Activated naive CD4-positive, alpha-beta T cell treated with anti-CD3 and anti-CD28 coated beads, Interleukin-2, amount 50 U/mL, for 72 hours (primary cell): Measurements from ENCODE around the gene FGFR2. TPM values are rescaled to one million over a fixed set of nuclear protein-coding genes. Genes with fewer than 3 reads are reported as not detected.
"Not testable (repeated sequence)": the region's sequence is repeated elsewhere in the genome, so short reads cannot be mapped to it uniquely, and the experiment has no call there.

Experiments
- ATAC-seq, 2 donors: fragments of 150-1000 bp; cut with Tn5 transposase; 2 replicates each; pipeline ENCODE4 v1.10.0; 2021; ENCODE audit warnings: mild to moderate bottlenecking in 2 of 2, moderate library complexity in 2 of 2
- DNase-seq, 2 donors: peaks; one replicate each; pipeline ENCODE4 v3.0.0; 2021 to 2022; ENCODE audit warnings: low spot score in 2 of 2
- H3K27ac Mint-ChIP-seq, 2 donors: one replicate each; pipeline ENCODE4 v1.8.0; 2022; ENCODE audit warnings: mild to moderate bottlenecking in 2 of 2, mixed read lengths in 2 of 2
- H3K36me3 Mint-ChIP-seq, 2 donors: one replicate each; pipeline ENCODE4 v1.8.0; 2022; ENCODE audit warnings: mixed read lengths in 2 of 2
- H3K9me3 Mint-ChIP-seq, 2 donors: one replicate each; pipeline ENCODE4 v1.8.0; 2022; ENCODE audit warnings: mixed read lengths in 2 of 2
- total RNA-seq, 2 donors: library from RNA; stranded (reverse); gene quantifications; one replicate each; pipeline ENCODE4 v1.2.3, GENCODE V29; 2022

Gene FGFR2
- total RNA-seq, 2 donors from 2014 or later, result not detected

DNA sequence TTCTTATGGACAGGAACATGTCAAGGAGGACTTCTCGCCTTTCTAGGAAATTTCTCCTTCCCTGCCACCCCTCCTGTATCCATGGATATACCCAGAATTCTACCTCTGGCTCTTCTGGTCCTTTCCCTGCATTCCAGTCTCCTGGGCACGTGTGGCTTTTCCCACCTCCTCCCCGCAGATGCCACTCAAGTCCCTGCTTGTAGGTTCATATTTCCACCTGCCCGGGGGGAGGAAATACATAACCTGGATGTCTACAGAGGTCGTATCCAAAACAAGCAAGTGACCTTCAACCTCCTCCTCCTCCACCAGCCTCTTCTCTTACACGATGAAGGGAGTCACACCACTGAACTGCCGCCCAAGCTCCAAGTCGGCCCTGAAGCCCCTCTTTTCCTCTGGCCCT is 20.7 kb downstream of the FGFR2 start:
- no peak for ATAC-seq
- Mint-ChIP-seq H3K9me3 (no peaks in the 10 kb centered on the region), H3K27ac (no peak overlapping the region)

DNA sequence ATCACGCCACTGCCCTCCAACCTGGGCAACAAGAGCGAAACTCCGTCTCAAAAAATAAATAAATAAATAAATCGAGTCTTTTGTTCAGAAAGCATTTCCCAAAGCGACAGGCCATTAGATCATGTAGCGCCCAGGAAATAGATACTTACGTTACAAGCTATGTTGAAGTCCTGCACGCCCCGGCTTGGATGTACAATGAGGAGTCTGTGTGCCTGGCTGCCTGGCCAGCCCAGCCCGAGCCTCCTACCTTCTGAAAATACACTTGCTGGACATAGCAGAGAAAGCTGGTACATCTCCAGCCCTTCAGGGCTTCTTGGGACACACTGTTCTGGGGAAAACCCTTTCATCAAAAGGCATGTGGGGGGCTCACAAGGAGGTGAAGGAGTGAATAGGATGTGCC is 22.1 kb downstream of the FGFR2 start:
- Mint-ChIP-seq H3K27ac (no peak overlapping the region), H3K9me3 (no peaks in the 10 kb centered on the region), H3K36me3 (no peaks in the 10 kb centered on the region)
- DNase-seq, result no peak
- no peak for ATAC-seq

More for the DNA sequence above, 20.7 kb downstream of the FGFR2 start:
- DNase-seq, result no peak
- H3K36me3 Mint-ChIP-seq, result no peaks in the 10 kb centered on the region

DNA sequence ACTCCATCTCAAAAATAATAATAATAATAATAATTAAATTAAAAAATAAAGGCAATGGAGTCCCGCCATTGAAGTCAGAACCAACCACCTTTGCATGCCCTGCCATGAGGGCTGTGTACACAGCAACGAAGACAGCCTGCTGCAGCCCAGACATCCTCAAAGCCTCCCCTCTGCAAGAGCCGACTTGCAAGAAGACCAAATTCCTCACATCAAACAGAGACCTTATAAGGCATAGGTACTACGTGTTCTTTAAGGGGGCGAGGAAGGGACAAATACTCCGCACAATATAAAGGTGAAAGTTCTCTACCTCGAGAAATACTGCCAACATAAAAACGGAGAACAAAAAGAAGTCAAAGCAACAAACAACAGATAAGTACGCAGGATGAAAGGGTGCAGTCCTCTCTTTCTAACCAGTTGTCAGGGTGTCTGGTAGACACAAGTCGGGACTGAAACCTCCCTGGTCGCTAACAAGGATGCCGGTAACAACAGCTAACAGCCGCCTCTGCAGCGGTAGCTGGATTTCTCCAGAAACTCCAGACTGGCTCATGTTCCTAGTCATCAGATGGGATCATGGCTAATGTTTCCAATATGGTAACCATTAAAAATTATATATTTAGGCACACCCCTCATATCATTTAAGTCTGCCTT is 23.6 kb downstream of the FGFR2 start:
- no peaks in the 10 kb centered on the region for H3K36me3 Mint-ChIP-seq
- H3K27ac Mint-ChIP-seq, result no peak overlapping the region
- ATAC-seq (no peak), DNase-seq (no peak)
- H3K9me3 Mint-ChIP-seq, result peaks cover 0 to 2% of the 10 kb centered on the region in 2 donors

DNA sequence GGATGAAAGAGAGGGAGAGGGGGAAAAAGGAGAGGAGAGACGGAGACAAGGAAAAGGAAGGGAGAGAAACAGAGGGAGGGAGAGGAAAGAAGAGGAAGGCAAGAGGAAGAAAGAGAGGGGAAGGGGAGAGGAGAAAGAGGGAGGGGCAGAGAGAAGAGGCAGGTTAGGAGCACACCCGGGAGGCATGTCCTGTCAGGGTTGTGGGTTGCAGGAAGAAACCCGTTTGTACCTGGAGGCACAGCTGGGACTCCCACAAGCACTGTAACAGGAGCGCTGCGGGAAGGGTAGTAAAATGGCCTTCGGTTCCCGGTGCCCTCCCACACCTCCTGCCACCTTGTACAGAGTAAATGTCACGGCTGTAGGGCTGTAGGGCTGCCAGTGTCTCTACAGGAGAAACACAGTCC is 24.7 kb downstream of the FGFR2 start:
- no peak for ATAC-seq
- Mint-ChIP-seq H3K36me3 (no peaks in the 10 kb centered on the region), H3K27ac (no peak overlapping the region), H3K9me3 (peaks cover 0 to 3% of the 10 kb centered on the region in 2 donors)
- no peak for DNase-seq

DNA sequence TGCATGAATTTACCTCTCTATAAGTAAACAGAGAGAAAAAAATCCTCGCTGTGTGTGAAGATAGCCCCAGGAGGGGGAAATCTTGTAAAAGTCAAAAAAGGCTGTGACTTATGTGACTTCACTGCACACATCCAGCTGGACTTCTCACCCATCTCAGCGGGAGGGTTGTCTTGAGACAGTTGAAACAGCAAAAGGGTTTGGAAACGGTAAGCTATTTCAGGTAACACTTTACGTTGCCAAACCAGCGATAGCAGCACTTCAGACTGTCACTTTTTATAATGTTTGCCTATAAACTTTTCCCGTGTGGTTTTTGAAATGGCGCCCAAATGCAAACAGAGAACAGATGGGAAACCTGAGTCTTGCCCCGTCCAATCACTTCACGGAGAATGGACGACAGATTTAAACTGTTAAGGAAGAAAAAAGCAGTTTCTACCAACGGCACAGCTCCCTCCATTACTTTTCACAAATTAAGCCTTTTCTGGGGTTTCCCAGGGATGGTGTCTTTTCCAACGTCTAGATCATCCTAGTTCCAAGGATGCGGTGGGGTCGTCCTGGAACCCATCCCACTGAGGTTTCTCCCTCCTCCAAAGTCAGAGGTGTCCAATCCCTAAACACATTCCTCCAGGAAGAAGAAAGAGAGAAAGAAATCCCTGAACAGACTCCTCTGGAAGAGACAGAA is 25.2 kb downstream of the FGFR2 start:
- Mint-ChIP-seq H3K9me3 (peaks cover 0 to 3% of the 10 kb centered on the region in 2 donors), H3K27ac (no peak overlapping the region)
- ATAC-seq, result no peak

DNA sequence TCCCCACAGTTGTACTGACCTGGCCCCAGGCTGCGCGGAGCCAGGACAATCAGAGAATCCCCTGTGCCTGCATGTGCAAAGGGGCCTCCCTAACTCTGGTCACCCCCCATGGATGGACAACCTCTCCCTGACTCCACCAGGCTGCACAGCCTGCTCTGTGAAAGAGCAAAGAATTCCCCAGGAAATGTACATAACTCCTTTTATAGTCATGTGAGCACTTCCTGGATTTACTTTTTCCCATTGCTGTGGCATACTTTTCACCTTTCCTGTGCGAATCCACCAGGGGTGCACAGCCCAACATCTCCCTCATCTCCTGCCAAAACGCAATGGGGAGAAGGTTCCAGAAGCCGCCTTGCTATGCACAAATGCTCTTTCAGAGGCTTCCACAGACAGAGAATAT is 27.9 kb downstream of the FGFR2 start:
- Mint-ChIP-seq H3K27ac (no peak overlapping the region), H3K36me3 (no peaks in the 10 kb centered on the region)

More for the DNA sequence above, 25.2 kb downstream of the FGFR2 start:
- H3K36me3 Mint-ChIP-seq, result no peaks in the 10 kb centered on the region
- DNase-seq, result no peak

DNA sequence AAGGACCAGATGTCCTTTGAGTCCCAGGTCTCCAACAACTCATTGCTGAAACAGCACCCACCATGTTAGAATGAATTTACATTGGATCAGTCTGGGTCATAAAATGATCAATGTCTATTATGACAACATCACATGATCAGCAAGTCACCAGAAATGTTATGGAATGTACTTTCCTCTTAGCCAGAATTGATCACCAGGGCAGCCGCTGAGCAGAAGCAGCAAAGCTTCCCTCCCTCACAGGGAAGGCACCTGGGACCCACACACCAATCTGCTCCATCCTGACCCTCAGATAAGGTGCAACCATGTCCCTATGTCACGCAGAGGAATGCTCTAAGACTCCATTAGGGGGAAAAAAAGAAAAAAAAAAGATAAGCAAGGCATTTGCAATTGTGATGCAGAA is 30.0 kb downstream of the FGFR2 start:
- ATAC-seq (no peak), DNase-seq (no peak)
- peaks cover 0 to 9% of the 10 kb centered on the region in 2 donors for H3K9me3 Mint-ChIP-seq
- no peaks in the 10 kb centered on the region for H3K36me3 Mint-ChIP-seq
- no peak overlapping the region for H3K27ac Mint-ChIP-seq

More for the DNA sequence above, 27.9 kb downstream of the FGFR2 start:
- ATAC-seq (no peak), DNase-seq (no peak)
- peaks cover 0 to 8% of the 10 kb centered on the region in 2 donors for H3K9me3 Mint-ChIP-seq

DNA sequence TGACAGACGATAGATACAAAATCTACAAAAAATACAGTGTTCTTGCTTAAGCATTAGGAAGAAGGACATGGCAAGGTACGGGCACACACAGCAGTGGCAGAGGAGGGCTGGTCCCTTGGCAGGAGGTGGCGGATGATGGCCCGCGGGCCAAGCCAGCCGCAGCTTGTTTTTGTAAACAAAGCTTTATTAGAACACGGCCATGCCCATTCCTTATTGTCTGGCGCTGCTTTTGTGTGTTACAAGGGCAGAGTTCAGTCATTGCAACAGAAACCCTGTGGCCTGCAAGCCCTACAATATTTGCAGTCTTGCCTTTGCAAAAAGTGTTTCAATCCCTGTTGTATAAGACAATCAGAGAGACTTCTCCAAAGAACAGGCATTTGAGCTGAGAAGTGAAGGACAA is 30.7 kb downstream of the FGFR2 start:
- peaks cover 0 to 9% of the 10 kb centered on the region in 2 donors for H3K9me3 Mint-ChIP-seq
- no peaks in the 10 kb centered on the region for H3K36me3 Mint-ChIP-seq
- ATAC-seq (no peak), DNase-seq (no peak)
- H3K27ac Mint-ChIP-seq, result no peak overlapping the region

DNA sequence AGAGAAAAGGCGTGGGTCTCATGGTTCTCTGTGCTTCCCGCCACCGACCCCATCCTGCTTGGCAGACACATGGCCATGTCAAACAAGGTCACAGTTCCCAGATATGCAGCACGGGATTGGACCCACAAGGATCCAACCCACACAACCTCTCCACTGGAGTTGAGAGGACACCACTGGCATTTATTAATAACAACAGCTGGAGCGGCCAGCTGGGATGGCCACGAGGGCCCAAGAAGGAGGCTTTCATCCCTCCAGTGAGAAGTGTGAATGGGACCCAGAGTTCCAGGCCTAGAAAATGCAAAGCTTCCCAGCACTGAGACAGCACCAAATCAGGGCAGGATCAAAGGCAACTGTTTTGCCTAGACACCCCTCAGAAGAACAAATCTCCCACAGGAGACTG is 31.5 kb downstream of the FGFR2 start:
- no peaks in the 10 kb centered on the region for H3K36me3 Mint-ChIP-seq
- peaks cover 0 to 9% of the 10 kb centered on the region in 2 donors for H3K9me3 Mint-ChIP-seq
- H3K27ac Mint-ChIP-seq, result no peak overlapping the region
- no peak for ATAC-seq
- no peak for DNase-seq

DNA sequence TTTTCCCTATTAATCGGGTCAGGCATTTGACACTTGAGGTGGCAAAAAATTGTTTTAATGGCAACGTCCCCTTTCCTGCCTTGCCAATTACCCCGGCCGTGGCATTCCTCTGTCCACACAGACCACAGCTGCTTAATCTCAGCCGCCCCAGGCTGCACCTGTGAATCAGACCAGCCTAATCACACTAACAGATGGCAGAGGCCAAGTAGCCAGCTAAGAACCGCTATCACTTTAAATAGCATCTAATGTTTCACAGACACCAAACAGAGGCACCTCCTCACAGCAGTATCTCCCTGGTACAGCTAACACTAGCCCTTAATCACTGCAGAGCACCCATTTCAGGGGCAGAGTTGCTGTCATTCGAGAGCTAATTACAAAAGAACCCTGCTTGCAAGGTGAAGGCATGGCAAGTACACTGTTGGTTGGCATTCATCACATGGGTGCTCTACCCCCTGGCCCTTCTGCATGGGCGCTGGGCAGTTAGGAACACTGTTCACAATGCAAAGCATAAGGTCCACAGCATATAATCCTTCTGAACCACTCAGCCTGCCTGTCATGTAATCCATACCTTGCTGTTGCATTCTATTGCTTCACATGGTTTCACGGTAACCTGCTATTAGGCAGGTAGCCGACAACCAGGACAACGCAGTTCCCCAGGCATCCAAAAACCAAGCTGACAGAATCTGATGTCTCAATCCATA is 38.8 kb downstream of the FGFR2 start:
- H3K36me3 Mint-ChIP-seq, result no peaks in the 10 kb centered on the region

DNA sequence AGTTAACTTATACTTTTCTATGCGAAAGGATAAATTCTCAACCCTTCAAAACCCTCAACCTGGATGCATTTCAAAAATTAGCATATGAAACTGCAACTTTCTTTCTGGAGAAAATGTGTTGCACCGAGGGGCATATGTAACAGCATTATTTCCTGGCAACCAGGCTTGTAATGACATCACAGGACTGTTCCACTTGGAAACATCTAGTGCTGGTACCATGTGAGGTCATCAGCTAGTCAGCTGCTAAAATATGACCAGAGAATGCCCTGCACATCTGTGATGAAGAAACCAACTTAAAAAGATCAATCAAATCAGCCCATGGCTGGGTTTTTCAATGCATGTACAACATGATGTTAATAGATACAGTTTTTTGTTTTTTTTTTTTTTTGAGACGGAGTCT is 40.0 kb downstream of the FGFR2 start:
- Mint-ChIP-seq H3K9me3 (no peaks in the 10 kb centered on the region), H3K36me3 (no peaks in the 10 kb centered on the region), H3K27ac (no peak overlapping the region)
- DNase-seq (no peak), ATAC-seq (no peak)

More for the DNA sequence above, 38.8 kb downstream of the FGFR2 start:
- Mint-ChIP-seq H3K9me3 (no peaks in the 10 kb centered on the region), H3K27ac (no peak overlapping the region)
- no peak for ATAC-seq
- no peak for DNase-seq

DNA sequence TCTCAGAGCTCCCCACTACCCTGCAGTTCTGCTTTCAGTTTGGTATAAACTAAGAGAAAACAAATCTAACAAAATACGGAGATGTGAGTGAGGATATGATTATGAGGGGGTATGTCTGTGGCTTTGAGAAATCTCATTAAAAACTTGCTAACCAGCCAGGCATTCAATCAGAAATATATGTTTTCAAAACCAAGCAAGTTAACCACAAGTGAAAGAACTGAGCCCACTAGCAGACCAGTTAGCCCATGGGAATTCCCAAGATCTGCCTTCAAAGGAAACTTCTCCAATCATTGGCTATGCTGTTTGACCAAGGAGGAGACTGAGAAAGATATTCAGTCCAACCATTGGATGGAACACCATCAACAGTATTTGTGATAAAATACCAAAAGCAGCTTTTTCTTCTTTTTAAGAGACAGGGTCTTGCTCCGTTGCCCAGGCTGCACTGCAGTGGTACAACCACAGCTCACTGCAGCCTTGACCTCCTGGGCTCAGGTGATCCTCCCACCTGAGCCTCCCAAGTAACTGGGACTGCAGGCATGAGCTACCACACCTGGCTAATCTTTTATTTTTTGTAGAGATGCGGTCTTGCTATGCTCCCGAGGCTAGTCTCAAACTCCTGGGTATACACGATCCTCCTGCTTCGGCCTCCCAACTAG is 41.2 kb downstream of the FGFR2 start:
- Mint-ChIP-seq H3K36me3 (no peaks in the 10 kb centered on the region), H3K27ac (peak overlapping the region in 1 of 2 donors; percentile 65), H3K9me3 (no peaks in the 10 kb centered on the region)
- ATAC-seq, result no peak
- no peak for DNase-seq

DNA sequence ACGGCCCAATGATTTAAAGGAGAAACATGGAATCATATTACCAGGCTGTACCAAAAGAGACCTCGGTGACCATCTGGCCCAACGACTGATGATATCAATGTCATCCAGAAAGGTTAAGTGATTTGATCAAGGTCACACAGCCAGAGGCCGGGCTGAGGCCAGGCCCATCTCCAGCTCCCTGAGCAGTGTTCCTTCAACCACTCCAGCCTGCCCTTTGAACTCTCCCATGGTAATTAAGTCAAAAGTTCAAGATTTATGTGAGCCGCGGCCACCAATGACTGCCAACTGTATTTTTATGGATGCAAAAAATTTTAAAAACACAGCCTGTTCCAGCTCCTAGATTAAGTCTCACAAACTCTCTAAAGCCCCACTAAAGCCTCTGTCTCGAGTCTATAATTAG is 41.8 kb downstream of the FGFR2 start:
- Mint-ChIP-seq H3K27ac (no peak overlapping the region), H3K9me3 (no peaks in the 10 kb centered on the region), H3K36me3 (no peaks in the 10 kb centered on the region)
- ATAC-seq (no peak), DNase-seq (no peak)

DNA sequence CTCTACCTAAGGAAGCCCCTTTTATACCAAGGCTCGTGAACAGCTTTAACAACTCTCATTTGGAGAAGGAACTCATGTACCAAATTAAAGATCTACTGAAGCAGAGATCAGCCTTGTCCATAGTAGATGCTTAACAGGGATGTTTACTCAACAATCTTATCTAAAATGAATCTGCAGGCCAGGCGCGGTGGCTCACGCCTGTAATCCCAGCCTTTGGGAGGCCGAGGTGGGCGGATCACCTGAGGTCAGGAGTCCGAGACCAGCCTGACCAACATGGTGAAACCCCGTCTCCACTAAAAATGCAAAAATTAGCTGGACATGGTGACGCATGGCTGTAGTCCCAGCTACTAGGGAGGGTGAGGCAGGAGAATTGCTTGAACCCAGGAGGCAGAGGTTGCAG is 43.3 kb downstream of the FGFR2 start:
- not testable (repeated sequence) for H3K36me3 Mint-ChIP-seq, DNase-seq, H3K27ac Mint-ChIP-seq, ATAC-seq, H3K9me3 Mint-ChIP-seq

DNA sequence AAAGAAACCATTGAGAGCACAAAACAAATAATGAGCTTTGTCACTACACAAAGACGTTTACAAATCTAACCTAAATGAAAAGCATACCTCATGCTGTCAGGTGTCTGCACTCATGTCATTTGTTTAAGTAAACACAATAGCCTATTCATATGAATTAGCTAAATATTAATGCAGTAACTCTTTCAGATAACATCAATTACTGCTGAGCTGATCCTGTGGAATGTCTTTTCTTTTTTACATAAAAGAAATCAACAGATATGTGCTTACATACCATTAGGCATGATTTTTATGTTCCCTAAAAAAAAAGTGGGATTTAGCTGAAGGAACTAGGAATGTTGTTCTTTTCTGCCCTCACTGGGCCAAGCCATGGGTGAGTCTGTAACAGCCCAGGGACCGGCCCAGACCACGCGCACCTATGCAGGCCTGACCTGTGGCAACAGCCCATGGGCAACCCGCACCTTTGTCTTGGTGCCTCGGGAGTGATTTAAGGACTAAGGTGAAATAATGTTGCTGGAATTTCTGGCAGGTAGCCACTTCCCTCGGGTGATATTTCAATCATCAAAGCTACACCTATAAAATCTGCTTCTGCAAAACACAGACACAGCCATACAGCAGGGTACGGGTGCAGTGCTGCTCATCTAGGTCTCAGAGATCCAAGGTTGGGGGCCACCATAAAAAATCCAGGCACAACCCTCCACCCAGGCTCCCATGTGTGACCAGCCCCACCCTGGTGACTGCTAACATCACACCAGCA is 44.6 kb downstream of the FGFR2 start:
- Mint-ChIP-seq H3K27ac (no peak overlapping the region), H3K9me3 (peaks cover 0 to 8% of the 10 kb centered on the region in 2 donors), H3K36me3 (peaks cover 0 to 9% of the 10 kb centered on the region in 2 donors)
- no peak for DNase-seq
- no peak for ATAC-seq

DNA sequence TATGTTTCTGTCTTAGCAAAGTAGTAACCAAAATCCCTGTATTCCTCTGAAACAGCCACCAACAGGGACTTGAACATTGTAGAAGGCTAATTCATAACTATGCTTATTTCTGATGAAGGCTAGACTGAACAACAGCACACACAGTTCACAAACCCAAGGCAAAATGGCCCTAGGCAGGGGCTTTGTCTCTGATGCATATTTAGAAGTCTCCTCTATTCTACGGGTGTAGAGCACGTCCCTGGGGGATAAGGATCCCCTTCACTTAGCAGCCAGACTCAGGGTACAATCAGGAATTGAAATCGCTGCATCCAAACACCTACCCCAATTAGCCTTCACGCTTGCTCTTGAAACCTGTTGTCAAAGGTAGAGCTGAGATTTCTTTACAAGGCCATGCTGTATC is 45.5 kb downstream of the FGFR2 start:
- peaks cover 0 to 9% of the 10 kb centered on the region in 2 donors for H3K36me3 Mint-ChIP-seq
- ATAC-seq (no peak), DNase-seq (no peak)
- H3K9me3 Mint-ChIP-seq, result peaks cover 0 to 8% of the 10 kb centered on the region in 2 donors
- H3K27ac Mint-ChIP-seq, result no peak overlapping the region
